Duodenal mucosa (tissue), 2 donors: ENCODE data around the gene TAS1R2.

ENCODE experiments used
- H3K27ac ChIP-seq: one replicate; pipeline ENCODE4 v1.7.0; 2013; ENCODE audit warnings: low read depth, low read length
- H3K27me3 ChIP-seq, 2 donors: one replicate each; pipeline ENCODE4 v1.7.0; 2013; ENCODE audit warnings: low read length in 2 of 2, control low read depth in 1 of 2; ENCODE audit not compliant: insufficient read depth in 2 of 2, control insufficient read depth in 1 of 2
- H3K36me3 ChIP-seq, 2 donors: one replicate each; pipeline ENCODE4 v1.7.0; 2013; ENCODE audit warnings: low read length in 2 of 2, control low read depth in 1 of 2; ENCODE audit not compliant: insufficient read depth in 2 of 2, control insufficient read depth in 1 of 2
- H3K4me1 ChIP-seq, 2 donors: one replicate each; pipeline ENCODE4 v1.7.0; 2013; ENCODE audit warnings: low read length in 2 of 2, control low read depth in 1 of 2; ENCODE audit not compliant: insufficient read depth in 2 of 2, control insufficient read depth in 1 of 2
- H3K4me3 ChIP-seq, 2 donors: one replicate each; pipeline ENCODE4 v1.7.0; 2013; ENCODE audit warnings: low read length in 2 of 2, low read depth in 1 of 2
- H3K9ac ChIP-seq, 2 donors: one replicate each; pipeline ENCODE4 v1.7.0; 2013; ENCODE audit warnings: low read length in 2 of 2, low read depth in 1 of 2
- H3K9me3 ChIP-seq, 2 donors: one replicate each; pipeline ENCODE4 v1.7.0; 2013; ENCODE audit warnings: low read length in 2 of 2, control low read depth in 1 of 2; ENCODE audit not compliant: control insufficient read depth in 1 of 2

The TAS1R2 gene

GRCh38 chr1:18869847-18870594 lies 10.6 kb upstream of the TAS1R2 start:
- Histone ChIP-seq H3K36me3 (no peaks in the 10 kb centered on the region), H3K4me3 (no peak overlapping the region), H3K27me3 (peaks cover 0 to 8% of the 10 kb centered on the region in 2 donors), H3K9ac (no peak overlapping the region), H3K9me3 (no peaks in the 10 kb centered on the region), H3K27ac (no peak overlapping the region), H3K4me1 (peaks cover 0 to 4% of the 10 kb centered on the region in 2 donors)

- H3K9me3 ChIP-seq, result no peaks in the 10 kb centered on the region
- no peaks in the 10 kb centered on the region for H3K4me1 ChIP-seq
- no peak overlapping the region for H3K4me3 ChIP-seq
- H3K27me3 ChIP-seq, result peaks cover 0 to 9% of the 10 kb centered on the region in 2 donors
- H3K9ac ChIP-seq, result no peak overlapping the region
- no peak overlapping the region for H3K27ac ChIP-seq
- H3K36me3 ChIP-seq, result no peaks in the 10 kb centered on the region
These were observed 9.5 kb upstream of the TAS1R2 start for GRCh38 chr1:18868801-18869424.

GRCh38 chr1:18868354-18868753 lies 8.9 kb upstream of the TAS1R2 start:
- Histone ChIP-seq H3K4me1 (no peaks in the 10 kb centered on the region), H3K4me3 (no peak overlapping the region), H3K27ac (no peak overlapping the region), H3K27me3 (peaks cover 0 to 9% of the 10 kb centered on the region in 2 donors), H3K9ac (no peak overlapping the region), H3K36me3 (no peaks in the 10 kb centered on the region), H3K9me3 (no peaks in the 10 kb centered on the region)

- Histone ChIP-seq H3K27ac (no peak overlapping the region), H3K27me3 (peaks cover 0 to 9% of the 10 kb centered on the region in 2 donors), H3K9me3 (no peaks in the 10 kb centered on the region), H3K36me3 (no peaks in the 10 kb centered on the region), H3K4me3 (no peak overlapping the region), H3K9ac (no peak overlapping the region), H3K4me1 (no peaks in the 10 kb centered on the region)
These were observed 7.4 kb upstream of the TAS1R2 start for GRCh38 chr1:18866846-18867245.

GRCh38 chr1:18866314-18866713 lies 6.9 kb upstream of the TAS1R2 start:
- no peaks in the 10 kb centered on the region for H3K4me1 ChIP-seq
- no peak overlapping the region for H3K9ac ChIP-seq

GRCh38 chr1:18865176-18865575 lies 5.7 kb upstream of the TAS1R2 start:
- Histone ChIP-seq H3K4me3 (no peak overlapping the region), H3K36me3 (no peaks in the 10 kb centered on the region), H3K4me1 (no peaks in the 10 kb centered on the region), H3K27me3 (peaks cover 0 to 9% of the 10 kb centered on the region in 2 donors), H3K27ac (no peak overlapping the region), H3K9me3 (no peaks in the 10 kb centered on the region), H3K9ac (no peak overlapping the region)

More at GRCh38 chr1:18866314-18866713, 6.9 kb upstream of the TAS1R2 start:
- Histone ChIP-seq H3K36me3 (no peaks in the 10 kb centered on the region), H3K4me3 (no peak overlapping the region), H3K27ac (no peak overlapping the region), H3K27me3 (peaks cover 0 to 9% of the 10 kb centered on the region in 2 donors), H3K9me3 (no peaks in the 10 kb centered on the region)

- Histone ChIP-seq H3K27me3 (peaks cover 0 to 5% of the 10 kb centered on the region in 2 donors), H3K36me3 (no peaks in the 10 kb centered on the region), H3K9ac (no peak overlapping the region), H3K4me1 (no peaks in the 10 kb centered on the region), H3K9me3 (no peaks in the 10 kb centered on the region), H3K27ac (no peak overlapping the region), H3K4me3 (no peak overlapping the region)
These were observed 2.1 kb upstream of the TAS1R2 start for GRCh38 chr1:18861590-18861989.

- H3K9ac ChIP-seq, result no peak overlapping the region
- no peaks in the 10 kb centered on the region for H3K4me1 ChIP-seq
- no peak overlapping the region for H3K4me3 ChIP-seq
- no peak overlapping the region for H3K27ac ChIP-seq
- H3K36me3 ChIP-seq, result no peaks in the 10 kb centered on the region
- peaks cover 0 to 5% of the 10 kb centered on the region in 2 donors for H3K27me3 ChIP-seq
- H3K9me3 ChIP-seq, result no peaks in the 10 kb centered on the region
These were observed 1.6 kb upstream of the TAS1R2 start for GRCh38 chr1:18861082-18861481.

GRCh38 chr1:18858070-18858688 lies 1.3 kb downstream of the TAS1R2 start:
- Histone ChIP-seq H3K27me3 (no peaks in the 10 kb centered on the region), H3K4me3 (no peak overlapping the region), H3K9me3 (no peaks in the 10 kb centered on the region), H3K4me1 (no peaks in the 10 kb centered on the region), H3K36me3 (no peaks in the 10 kb centered on the region), H3K27ac (no peak overlapping the region), H3K9ac (no peak overlapping the region)

- H3K4me1 ChIP-seq, result no peaks in the 10 kb centered on the region
- no peak overlapping the region for H3K27ac ChIP-seq
- H3K9ac ChIP-seq, result no peak overlapping the region
- no peaks in the 10 kb centered on the region for H3K27me3 ChIP-seq
- H3K9me3 ChIP-seq, result no peaks in the 10 kb centered on the region
- H3K4me3 ChIP-seq, result no peak overlapping the region
- no peaks in the 10 kb centered on the region for H3K36me3 ChIP-seq
These were observed 3.0 kb downstream of the TAS1R2 start for GRCh38 chr1:18856435-18856834.
